ENCODE measurements around the gene EREG.
"Not testable (repeated sequence)": the region's sequence is repeated elsewhere in the genome, so short reads cannot be mapped to it uniquely, and the experiment has no call there.

Gene EREG

DNA sequence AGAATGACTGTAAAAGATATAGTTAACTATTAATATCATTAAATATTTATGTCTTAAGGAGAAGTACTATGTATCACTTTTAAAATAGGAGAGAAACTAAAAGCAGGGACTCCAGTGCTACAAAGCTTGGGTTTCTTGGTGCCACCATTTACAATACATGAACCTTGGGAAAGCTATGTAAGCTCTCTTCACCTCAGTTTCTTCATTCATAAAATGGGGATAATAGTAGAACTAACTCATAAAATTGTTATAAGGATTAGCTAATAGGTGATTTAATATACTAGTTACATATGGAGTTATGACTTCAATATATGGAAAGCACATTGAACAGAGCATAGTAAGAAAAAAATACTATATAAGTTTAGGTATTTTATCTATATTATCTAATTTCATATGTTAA lies 33.0 kb upstream of the EREG start:
- no peaks in the 10 kb centered on the region for H3K9me3 Mint-ChIP-seq
- H3K27ac Mint-ChIP-seq, result no peak overlapping the region
- no peaks in the 10 kb centered on the region for H3K4me1 Mint-ChIP-seq
- H3K27me3 Mint-ChIP-seq, result peaks cover 11% of the 10 kb centered on the region
- no peak overlapping the region for H3K4me3 Mint-ChIP-seq
- H3K36me3 Mint-ChIP-seq, result peaks cover 1% of the 10 kb centered on the region

DNA sequence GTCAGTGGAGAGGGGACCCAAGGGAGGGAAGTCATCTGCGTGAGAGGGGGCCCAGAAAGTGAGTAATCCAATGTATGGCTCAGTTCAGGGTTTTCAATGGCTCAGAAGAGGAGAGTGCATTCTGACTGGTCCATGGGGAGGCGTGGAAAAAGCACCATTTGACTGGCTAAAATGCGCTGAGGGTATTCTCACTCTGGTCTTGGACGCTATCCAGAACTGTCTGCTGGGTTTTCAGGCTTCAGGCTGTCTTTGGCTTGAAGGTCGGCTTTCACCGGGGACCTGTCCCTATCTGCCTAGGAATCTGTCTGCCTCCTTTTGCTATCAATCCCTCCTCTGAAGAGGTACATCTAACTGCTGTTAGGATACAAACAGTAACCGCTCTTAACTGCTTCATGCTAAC lies 30.3 kb upstream of the EREG start:
- peaks cover 5% of the 10 kb centered on the region for H3K27me3 Mint-ChIP-seq
- H3K4me3 Mint-ChIP-seq, result no peak overlapping the region
- no peaks in the 10 kb centered on the region for H3K4me1 Mint-ChIP-seq
- H3K36me3 Mint-ChIP-seq, result peaks cover 1% of the 10 kb centered on the region
- no peak overlapping the region for H3K27ac Mint-ChIP-seq
- no peaks in the 10 kb centered on the region for H3K9me3 Mint-ChIP-seq

DNA sequence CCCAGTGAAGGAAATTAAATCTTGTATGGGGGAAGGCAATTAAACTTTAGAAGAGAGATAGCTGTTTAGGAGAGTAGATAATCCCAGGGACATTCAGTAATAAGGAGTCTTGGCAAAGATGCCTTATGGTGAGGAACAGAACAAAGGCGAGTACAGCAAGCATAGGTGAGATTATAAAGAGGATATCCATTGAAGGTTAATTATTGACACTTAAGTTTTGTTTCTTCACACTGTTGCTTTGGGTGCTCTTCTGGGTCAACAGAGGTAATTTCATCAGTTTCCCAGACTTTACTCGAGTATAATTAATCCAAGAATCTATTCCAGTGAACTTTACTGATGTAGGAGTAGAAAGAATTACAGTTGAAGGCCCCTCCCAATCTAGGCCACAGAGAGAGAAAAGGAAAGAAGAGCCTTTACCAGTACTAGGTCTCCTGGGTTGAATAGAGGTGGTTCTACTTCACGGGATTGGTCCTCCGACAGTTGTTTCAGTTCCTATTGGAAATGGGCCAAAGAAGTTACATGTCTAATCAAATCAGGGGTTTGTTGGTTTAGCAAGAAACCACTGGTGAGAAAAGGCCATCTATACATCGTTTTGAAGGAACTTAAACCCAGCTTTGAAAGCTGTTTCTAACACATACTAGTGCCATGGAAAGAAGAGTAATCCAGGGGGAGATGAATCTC lies 29.5 kb upstream of the EREG start:
- no peak overlapping the region for H3K27ac Mint-ChIP-seq
- peaks cover 1% of the 10 kb centered on the region for H3K36me3 Mint-ChIP-seq
- peaks cover 5% of the 10 kb centered on the region for H3K27me3 Mint-ChIP-seq

DNA sequence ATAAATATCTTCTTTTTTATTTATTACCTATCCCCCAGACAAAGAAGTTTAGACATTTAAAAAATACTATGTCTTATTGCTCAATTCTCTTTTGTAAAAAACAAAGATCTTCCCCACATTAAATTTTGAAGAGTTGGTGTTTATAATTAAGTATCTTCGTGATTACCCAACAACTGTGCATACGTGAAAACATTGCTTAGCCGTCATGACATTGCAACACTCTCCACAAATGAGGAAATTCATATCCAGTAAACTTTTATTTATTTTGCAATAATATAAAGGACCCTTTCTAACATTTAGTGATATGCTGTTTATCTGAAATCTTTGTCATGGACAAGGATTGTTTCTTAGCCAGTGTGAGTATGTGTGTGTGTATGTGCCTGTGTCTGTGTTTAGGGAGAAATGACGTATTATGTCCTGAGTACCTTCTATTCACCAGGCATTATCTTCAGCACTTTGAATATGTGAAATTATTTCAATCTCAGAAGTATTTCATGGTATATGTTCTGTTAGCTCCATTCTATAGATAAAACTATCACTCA lies 26.1 kb upstream of the EREG start:
- no peak overlapping the region for H3K27ac Mint-ChIP-seq
- H3K9me3 Mint-ChIP-seq, result peaks cover 10% of the 10 kb centered on the region
- no peaks in the 10 kb centered on the region for H3K4me1 Mint-ChIP-seq
- H3K27me3 Mint-ChIP-seq, result peaks cover 15% of the 10 kb centered on the region
- peaks cover 1% of the 10 kb centered on the region for H3K36me3 Mint-ChIP-seq
- H3K4me3 Mint-ChIP-seq, result no peak overlapping the region

More for the DNA sequence above, 29.5 kb upstream of the EREG start:
- Mint-ChIP-seq H3K9me3 (no peaks in the 10 kb centered on the region), H3K4me1 (no peaks in the 10 kb centered on the region), H3K4me3 (no peak overlapping the region)

DNA sequence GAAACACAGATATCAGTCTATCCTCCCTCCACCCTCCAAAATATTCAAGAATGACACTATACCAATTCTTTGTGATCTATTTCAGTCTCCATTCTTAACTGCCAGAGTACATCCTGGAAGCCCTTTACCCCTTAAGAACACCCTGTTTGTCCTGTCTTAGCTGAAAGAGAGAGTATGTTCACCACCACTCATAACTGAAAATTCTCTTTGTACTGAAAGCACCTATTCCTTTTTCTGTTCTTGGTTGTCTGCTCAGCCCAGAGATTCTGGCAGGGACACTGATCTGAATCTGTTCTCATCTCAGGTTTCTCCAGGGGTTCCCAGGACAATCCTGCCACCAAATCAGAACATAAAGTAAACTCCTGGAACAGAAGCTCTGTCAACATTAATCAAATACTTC lies 25.4 kb upstream of the EREG start:
- Mint-ChIP-seq H3K36me3 (no peaks in the 10 kb centered on the region), H3K27me3 (peaks cover 13% of the 10 kb centered on the region), H3K4me1 (no peaks in the 10 kb centered on the region), H3K9me3 (peaks cover 10% of the 10 kb centered on the region), H3K27ac (no peak overlapping the region), H3K4me3 (no peak overlapping the region)

DNA sequence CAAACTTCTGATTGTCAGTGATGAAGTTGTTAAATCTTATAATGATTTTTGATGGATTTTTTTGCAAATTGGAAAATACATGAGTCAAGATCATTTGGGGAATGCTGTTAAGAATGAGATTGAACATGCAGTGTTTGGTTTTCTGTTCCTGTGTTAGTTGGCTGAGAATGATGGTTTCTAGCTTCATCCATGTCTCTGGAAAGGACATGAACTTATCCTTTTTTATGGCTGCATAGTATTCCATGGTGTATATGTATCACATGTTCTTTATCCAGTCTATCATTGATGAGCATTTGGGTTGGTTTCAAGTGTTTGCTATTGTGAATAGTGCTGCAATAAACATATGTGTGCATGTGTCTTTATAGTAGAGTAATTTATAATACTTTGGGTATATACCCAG lies 24.5 kb upstream of the EREG start:
- Mint-ChIP-seq H3K9me3 (peaks cover 15% of the 10 kb centered on the region), H3K27me3 (peaks cover 17% of the 10 kb centered on the region)
- not testable (repeated sequence) for H3K27ac Mint-ChIP-seq

DNA sequence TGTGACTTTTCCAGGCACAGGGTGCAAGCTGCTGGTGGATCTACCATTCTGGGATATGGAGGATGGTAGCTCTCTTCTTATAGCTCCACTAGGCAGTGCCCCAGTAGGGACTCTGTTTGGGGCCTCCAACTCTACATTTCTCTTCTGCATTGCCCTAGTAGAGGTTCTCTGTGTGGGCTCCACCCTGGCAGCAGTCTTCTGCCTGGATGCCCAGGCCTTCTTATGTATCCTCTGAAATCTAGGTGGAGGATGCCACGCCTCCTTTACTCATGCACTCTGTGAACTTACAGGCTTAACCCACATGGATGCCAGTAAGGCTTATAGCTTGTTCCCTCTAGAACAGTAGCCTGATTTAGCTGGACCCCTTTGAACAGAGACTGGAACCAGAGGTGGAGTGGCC lies 20.9 kb upstream of the EREG start:
- Mint-ChIP-seq H3K4me3 (no peak overlapping the region), H3K36me3 (peaks cover 1% of the 10 kb centered on the region), H3K27me3 (peaks cover 22% of the 10 kb centered on the region), H3K27ac (no peak overlapping the region), H3K4me1 (no peaks in the 10 kb centered on the region), H3K9me3 (peaks cover 16% of the 10 kb centered on the region)

More for the DNA sequence above, 24.5 kb upstream of the EREG start:
- H3K4me3 Mint-ChIP-seq, H3K36me3 Mint-ChIP-seq, H3K4me1 Mint-ChIP-seq: not testable (repeated sequence)

DNA sequence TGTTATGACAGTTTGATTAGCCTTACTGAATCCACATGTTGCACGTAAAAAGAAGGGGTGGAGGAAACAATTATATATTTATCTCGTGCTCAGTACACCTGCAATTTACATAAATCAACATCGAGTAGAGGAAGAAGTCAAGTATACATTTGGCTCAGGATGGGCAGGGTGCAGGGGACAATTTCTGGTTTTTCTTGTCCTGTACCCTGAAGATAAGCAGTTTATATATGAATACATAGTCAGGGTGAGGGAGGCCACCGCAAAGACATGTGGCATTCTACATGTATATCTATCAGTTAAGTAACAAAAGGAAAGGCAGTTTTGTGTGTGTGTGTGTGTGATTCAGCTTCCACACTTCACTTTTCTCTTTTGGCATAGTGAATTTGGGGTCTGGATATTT lies 11.1 kb upstream of the EREG start:
- Mint-ChIP-seq H3K4me3 (no peak overlapping the region), H3K9me3 (no peaks in the 10 kb centered on the region), H3K27ac (no peak overlapping the region), H3K36me3 (no peaks in the 10 kb centered on the region), H3K4me1 (no peaks in the 10 kb centered on the region), H3K27me3 (peaks cover 13% of the 10 kb centered on the region)

DNA sequence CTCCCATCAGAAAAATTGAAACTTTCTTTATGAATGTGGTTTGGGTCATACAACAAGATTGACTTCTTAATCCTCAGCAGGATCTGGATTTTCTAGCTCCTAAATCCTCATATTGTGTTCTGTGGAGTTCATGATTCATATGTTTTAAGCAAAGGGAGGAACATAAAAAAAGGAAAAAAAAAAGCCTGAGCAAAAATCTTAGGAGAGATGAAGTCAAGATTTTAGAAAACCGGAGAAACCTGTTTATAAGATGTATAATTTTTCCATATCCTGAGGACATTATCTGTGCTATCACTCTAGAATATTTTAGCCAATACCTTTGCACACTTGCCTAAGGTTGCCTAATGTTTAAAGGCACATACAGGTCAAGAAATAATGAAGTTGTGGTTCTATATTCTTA lies 7.0 kb upstream of the EREG start:
- H3K27ac Mint-ChIP-seq, result no peak overlapping the region
- H3K36me3 Mint-ChIP-seq, result no peaks in the 10 kb centered on the region
- H3K4me1 Mint-ChIP-seq, result no peaks in the 10 kb centered on the region
- no peaks in the 10 kb centered on the region for H3K9me3 Mint-ChIP-seq
- H3K4me3 Mint-ChIP-seq, result no peak overlapping the region
- peaks cover 21% of the 10 kb centered on the region for H3K27me3 Mint-ChIP-seq

DNA sequence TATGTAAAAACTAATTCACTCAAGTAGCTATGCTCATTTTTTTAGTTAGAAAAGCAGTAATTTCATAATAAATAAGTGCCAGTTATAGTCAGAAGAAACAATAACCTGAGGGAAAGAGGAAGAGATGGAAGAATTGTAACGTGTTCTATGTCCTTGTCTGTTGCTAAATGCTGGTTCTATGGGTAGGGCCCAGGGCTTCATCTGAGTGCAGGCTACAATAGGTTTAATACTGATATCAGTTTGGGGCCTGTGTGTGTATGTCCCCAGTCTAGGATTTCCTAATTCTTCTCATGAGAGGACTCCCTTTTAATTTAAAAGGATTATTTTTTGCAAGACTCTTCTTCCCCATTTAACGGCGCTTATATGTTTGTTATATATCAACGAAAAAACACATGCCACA lies 3.3 kb upstream of the EREG start:
- Mint-ChIP-seq H3K4me3 (no peak overlapping the region), H3K4me1 (peaks cover 22% of the 10 kb centered on the region), H3K9me3 (no peaks in the 10 kb centered on the region)

DNA sequence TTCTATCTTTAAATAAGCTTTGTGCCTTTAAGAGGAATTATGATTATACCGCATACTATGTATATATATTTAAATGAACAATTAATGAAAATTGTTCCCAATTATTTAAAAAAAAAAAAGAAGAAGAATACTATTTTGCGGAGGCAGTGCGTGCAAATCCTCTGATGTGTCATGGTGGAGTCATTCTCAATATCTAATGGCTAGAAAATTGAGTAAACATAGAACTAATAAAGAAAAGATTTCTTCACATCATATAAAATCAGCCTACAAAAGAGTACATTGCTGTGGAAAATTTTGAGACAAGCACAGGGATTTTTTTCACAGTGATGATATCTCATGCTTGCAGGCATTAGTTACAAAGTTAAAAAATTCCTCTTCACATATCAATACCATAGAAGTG lies 2.6 kb upstream of the EREG start:
- Mint-ChIP-seq H3K36me3 (no peaks in the 10 kb centered on the region), H3K4me1 (peaks cover 22% of the 10 kb centered on the region), H3K4me3 (no peak overlapping the region), H3K9me3 (no peaks in the 10 kb centered on the region), H3K27ac (no peak overlapping the region), H3K27me3 (peaks cover 38% of the 10 kb centered on the region)

More for the DNA sequence above, 3.3 kb upstream of the EREG start:
- Mint-ChIP-seq H3K27me3 (peaks cover 35% of the 10 kb centered on the region), H3K27ac (no peak overlapping the region), H3K36me3 (no peaks in the 10 kb centered on the region)

DNA sequence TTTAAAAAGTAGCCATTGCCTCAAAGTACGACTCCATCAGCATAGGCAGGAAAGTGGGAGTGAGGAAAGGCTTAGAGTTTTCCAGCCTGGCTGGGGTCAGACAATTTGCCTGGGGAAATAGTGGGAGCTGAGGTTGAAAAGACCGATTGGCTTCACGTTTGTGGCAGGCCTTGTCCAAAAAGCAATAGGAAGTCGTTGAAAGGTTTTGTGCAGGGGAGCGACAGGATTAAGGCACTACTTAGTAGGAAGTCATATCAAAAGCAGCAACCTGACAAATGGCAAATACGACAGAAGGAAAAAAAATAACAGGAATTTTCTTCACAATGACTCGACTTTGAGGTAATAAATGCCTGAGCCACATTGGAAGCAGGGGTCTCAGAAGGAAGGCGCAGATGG lies 691 bp upstream of the EREG start:
- Mint-ChIP-seq H3K36me3 (no peaks in the 10 kb centered on the region), H3K4me3 (peak overlapping the region; percentile 75), H3K27me3 (peaks cover 40% of the 10 kb centered on the region), H3K4me1 (peaks cover 22% of the 10 kb centered on the region), H3K27ac (no peak overlapping the region), H3K9me3 (no peaks in the 10 kb centered on the region)

DNA sequence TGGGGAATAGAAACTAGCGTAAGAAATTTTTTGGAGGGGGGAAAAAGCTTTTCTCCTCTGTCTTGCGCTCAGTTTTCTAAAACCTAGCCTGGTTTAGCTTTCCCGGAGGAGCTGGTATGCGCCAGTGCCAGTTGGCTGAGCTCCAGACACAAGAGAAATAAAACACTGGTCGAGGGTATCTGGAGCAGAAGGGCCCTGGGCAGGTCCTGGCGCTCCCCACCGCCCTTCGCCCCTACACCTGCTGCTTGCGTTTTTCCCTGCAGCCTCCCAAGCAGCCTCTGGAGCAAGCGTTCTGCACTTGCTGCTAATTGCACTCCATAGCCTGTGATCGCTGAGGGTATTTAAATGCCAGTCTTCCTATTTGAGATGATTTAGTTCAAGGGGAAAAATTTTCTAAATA lies 816 bp downstream of the EREG start:
- Mint-ChIP-seq H3K4me1 (peaks cover 22% of the 10 kb centered on the region), H3K36me3 (no peaks in the 10 kb centered on the region), H3K27me3 (peaks cover 42% of the 10 kb centered on the region), H3K4me3 (no peak overlapping the region), H3K27ac (no peak overlapping the region), H3K9me3 (no peaks in the 10 kb centered on the region)

DNA sequence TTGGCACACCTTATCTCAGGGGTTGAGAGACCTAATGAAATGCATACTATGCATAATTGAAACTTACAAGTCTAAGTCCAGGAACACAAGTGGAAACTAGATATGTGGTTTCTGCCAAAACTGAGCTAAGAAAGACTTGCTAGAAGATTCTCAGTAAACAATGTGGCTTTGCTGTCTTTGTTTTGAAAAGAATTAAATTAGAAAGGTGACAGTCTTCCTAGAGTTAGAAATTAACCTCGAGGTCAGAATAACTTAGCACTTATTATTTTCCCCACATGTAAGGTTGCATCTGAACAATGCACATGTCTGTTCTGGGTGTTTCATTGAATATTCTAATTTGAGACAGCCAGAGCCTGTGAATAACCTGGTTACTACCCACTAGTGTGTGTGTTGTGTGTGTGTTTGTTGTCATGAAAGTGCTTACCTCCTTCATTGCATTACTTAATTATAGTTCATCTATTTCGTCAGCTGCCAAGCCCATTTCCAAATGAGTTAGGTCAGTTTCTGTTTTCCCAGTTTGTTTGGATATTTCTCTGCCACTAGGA lies 1.5 kb downstream of the EREG start:
- no peaks in the 10 kb centered on the region for H3K9me3 Mint-ChIP-seq
- no peak overlapping the region for H3K27ac Mint-ChIP-seq
- peaks cover 40% of the 10 kb centered on the region for H3K27me3 Mint-ChIP-seq
- no peaks in the 10 kb centered on the region for H3K36me3 Mint-ChIP-seq
- H3K4me3 Mint-ChIP-seq, result no peak overlapping the region
- H3K4me1 Mint-ChIP-seq, result peaks cover 22% of the 10 kb centered on the region

DNA sequence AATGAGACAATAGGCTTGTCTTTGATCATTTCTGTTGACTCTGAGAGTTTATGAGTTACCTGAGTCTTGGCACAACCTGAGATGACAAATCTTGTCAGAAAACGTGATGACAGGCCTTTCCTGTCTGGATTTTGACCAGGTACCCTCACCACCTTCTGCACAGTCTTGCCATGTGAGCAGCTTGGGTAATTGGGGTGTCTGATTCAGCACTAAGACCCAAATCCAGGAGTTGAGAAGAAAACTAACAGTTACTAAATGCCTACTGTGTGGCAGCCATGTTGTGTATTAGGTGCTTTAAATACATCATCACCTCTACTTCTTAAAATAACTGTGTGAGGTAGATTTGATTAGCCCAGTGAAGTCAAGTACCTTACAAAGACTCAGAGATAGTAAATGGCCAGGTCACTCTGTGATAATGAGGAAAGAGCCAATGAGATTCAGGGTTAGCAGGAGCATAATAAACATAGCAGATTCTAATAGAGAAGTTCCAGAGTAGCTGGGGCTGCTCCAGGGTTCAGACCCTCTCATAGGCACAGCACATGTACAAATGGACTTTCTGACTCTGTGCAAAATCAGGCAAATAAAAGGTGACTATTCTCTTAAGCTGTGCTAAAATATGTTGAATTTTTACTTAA lies 2.8 kb downstream of the EREG start:
- H3K4me1 Mint-ChIP-seq, result peaks cover 22% of the 10 kb centered on the region
- H3K27me3 Mint-ChIP-seq, result peaks cover 35% of the 10 kb centered on the region
- no peak overlapping the region for H3K4me3 Mint-ChIP-seq
- no peak overlapping the region for H3K27ac Mint-ChIP-seq
- H3K9me3 Mint-ChIP-seq, result no peaks in the 10 kb centered on the region
- H3K36me3 Mint-ChIP-seq, result no peaks in the 10 kb centered on the region

DNA sequence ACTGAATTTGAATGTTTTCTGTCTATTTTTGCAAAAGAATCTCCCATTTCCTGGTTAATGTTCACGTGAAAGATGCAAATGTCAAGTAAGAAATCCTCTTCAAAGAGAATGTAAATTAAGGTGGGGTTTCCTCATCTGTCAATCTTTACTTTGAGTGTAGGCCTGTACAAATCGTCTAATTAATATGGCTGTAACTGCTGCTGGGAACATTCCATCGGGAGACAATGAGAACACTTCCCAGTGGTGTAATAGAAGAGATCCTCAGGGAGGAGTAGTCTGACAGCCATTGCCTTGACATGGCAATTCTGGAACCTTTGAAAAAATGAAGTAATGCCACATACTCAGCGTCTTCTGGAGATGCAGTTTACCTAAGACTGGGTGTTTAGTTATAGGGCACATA lies 3.7 kb downstream of the EREG start:
- Mint-ChIP-seq H3K9me3 (no peaks in the 10 kb centered on the region), H3K4me1 (peaks cover 22% of the 10 kb centered on the region), H3K4me3 (no peak overlapping the region), H3K27ac (no peak overlapping the region), H3K27me3 (peaks cover 30% of the 10 kb centered on the region), H3K36me3 (no peaks in the 10 kb centered on the region)

Data from activated naive CD4-positive, alpha-beta T cell treated with anti-CD3 and anti-CD28 coated beads, Interleukin-2, amount 50 U/mL, for 24 hours (primary cell).